GM19240 (cell line): ENCODE results near the gene DYNLT4.
A peak's percentile ranks its signal among the peaks of the same experiment; 100 is the strongest.
"Not testable (repeated sequence)": the region's sequence is repeated elsewhere in the genome, so short reads cannot be mapped to it uniquely, and the experiment has no call there.

Experiments
- DNase-seq: peaks from one replicate; pipeline ENCODE4 v3.0.0; 2011; ENCODE audit warnings: low spot score; ENCODE audit not compliant: insufficient read length

The DYNLT4 gene

DNA sequence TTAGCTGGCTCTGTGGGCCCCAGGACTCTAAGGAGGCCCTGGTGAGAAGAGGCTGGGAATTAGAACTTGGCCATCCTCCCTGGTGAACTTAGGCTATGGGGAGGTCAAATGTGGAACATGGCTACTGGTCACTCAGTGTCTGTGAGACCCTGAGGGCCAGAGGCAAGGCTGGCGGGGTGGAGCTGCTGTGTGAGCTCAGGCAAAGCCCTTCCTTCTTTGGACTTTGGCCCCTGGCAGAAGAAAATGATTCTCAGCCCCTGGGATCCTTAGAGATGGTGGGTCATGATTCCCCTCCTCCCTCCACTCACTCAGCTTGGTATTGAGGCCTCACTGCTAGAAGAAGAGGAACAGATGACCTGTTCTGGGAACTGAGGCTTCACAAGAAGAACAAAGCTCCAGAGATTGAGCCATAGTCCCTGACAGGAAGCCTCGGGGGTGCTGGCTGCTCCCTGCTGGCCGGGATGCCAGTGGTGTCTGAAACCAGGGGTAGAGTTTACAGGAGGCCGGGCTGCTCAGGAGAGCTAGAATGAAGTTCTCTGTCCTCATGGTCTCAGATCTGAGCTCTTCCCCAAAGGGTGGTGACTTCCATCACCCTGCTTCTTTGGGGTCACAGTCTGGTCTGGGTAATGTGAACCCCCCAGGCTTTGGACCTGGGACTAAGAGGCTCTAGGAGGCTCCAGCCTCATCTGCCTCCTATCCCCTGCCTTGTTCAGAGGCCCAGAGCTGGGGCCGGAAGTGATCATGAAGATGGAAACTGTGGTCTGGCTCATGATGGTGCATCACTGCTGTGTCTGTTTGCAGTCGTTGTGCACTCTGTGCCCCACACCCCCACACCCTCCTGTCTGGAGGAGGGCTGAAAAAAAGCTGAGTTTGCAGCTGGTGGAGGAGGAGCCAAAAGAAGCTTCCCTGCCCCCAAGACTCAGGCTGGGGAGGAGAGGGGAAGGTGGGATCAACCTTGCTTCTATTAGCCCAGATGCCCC lies 2.1 kb upstream of the DYNLT4 start:
- peak; percentile 87 for DNase-seq

- DNase-seq: no peak
Measured at GRCh38 chr1:44808063-44808937, 1.1 kb upstream of the DYNLT4 start, which contains the start of gene BTBD19. Gene BTBD19, plus strand, starts transcription at chr1:44808523. Its CDS starts 298 bp downstream, at chr1:44808821.

GRCh38 chr1:44807364-44808062 lies 362 bp upstream of the DYNLT4 start:
- peak; percentile 61 for DNase-seq

DNA sequence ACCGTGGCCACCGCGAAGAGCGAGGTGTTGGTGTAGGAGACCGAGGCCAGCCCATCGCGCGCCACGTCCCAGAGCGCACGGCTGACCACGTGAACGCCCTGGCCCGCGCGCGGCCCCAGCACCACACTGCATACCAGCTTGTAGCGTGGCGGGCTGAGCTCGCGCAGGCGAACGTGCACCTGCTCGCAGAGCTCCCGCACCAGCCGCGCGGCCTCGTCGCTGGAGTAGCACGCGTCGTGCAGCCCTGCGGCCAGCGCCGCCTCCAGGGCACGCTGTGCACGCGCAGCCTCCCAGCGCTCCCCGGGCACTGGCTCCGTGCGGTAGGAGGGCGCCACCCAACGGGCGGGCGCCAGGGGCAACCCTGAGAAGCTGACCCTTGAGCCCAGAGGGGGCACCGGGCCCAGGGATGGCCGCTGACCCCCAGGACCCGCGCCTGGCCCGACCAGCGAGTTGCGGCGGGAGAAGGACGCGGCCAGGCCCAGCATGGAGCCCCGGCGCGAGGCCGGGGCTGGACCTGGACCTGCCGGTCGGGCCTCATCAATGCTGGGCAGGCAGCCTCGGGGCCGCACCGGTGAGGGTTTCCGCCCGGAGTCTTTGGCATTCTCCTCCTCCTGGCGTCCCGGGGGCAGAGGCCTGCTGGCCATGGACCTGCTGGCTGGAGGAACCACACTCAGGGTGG lies 987 bp downstream of the DYNLT4 start:
- DNase-seq: no peak

GRCh38 chr1:44805311-44806024 lies 1.7 kb downstream of the DYNLT4 start:
- no peak for DNase-seq

- DNase-seq: no peak
Measured at GRCh38 chr1:44803312-44804095, 3.6 kb downstream of the DYNLT4 start.

DNA sequence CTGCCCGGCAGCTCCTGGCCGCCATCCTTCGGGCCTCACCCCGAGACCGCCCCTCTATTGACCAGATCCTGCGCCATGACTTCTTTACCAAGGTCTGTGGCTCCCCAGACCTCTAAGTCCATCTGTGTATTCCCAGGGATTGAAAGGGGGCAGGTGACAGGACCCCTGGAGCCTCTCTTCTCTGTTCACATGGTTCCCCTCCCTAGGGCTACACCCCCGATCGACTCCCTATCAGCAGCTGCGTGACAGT lies 4.2 kb downstream of the DYNLT4 start:
- DNase-seq: no peak

GRCh38 chr1:44802306-44803061 lies 4.7 kb downstream of the DYNLT4 start:
- DNase-seq: no peak

- no peak for DNase-seq
Measured at GRCh38 chr1:44801491-44802305, 5.5 kb downstream of the DYNLT4 start.

DNA sequence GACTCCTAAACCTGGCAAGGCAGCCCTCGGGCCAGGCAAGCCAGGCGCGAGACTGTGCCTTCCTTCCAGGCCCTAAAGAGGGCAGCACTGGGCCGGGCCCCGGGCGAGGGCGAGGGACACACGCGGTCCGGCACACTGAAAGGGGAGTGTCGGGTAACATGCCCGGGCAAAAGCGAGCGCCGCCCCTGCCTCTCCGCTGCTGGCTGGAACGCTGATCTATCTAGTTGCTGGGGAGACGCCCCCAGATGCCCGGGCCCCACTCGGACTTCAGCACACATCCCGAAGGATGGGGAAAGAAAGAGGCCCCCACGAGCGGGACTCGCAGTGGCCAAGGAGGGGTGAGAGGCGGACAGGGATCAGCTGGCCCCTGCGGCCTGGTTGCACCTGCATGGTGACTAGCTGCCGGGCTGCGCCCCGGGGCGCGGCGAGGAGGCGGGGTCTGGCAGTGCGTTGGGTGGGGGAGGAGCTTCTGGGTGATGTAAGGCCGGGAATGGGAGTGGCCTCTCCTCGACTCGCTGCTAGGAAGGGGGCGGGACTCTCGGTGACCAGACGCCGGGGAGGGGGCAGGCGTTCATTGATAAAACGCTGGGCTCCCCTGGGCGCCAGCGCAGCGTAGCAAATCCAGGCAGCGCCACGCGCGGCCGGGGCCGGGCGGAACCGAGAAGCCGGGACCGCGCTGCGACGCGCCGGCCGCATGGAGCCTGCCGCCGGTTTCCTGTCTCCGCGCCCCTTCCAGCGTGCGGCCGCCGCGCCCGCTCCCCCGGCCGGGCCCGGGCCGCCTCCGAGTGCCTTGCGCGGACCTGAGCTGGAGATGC lies 7.2 kb downstream of the DYNLT4 start, which contains the start of gene PLK3:
Gene PLK3 (plus strand): TSS at position 608 of the 815 bp plus-strand sequence. CDS start 87 bp downstream, at position 695.
- peak; percentile 98 for DNase-seq

GRCh38 chr1:44798481-44799365 lies 8.4 kb downstream of the DYNLT4 start:
- DNase-seq: no peak

- DNase-seq: not testable (repeated sequence)
Measured at GRCh38 chr1:44797886-44798285, 9.3 kb downstream of the DYNLT4 start.

GRCh38 chr1:44792736-44793502 lies 14.2 kb downstream of the DYNLT4 start:
- no peak for DNase-seq

DNA sequence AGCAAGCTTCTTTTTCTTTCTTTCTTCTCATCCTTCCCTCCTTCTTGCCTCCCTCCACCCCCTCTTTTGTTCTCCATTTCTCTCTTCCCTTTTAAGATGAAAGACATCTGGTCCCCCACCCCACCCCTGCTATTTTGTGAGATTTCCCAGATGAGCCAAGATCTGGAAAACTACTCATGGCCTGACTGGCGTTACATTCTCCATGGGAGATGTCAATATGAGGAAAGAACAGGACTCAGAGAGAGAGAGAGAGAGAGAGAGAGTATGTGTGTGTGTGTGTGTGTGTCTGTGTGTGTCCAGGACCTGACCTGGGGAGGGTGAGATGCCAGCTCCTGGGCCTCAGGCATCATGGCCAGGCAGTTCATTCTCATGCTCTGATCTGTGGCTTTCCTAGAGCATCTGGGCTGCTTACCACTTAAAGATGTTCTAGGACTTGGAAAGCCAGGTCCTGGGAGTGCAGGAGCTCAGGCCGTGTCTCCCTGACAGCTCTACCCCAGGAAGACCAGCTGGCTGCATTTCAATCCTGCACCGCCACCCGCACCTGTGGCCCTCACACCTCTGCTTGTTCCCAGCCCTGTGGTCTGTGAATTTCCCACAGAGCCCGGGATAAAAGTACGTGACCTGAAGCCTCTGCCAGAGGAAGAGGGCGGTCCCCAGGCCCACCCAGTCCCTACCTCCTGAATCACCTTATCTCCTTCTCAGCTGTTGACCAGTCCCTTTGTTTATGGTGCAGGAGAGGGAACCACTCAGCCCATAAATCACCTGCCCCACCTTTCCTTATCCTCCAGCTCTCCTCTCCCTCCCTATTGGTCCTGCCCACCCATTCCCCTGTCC lies 16.0 kb downstream of the DYNLT4 start:
- no peak for DNase-seq
